ENCODE measurements around the gene HOXD10.

Gene HOXD10

DNA sequence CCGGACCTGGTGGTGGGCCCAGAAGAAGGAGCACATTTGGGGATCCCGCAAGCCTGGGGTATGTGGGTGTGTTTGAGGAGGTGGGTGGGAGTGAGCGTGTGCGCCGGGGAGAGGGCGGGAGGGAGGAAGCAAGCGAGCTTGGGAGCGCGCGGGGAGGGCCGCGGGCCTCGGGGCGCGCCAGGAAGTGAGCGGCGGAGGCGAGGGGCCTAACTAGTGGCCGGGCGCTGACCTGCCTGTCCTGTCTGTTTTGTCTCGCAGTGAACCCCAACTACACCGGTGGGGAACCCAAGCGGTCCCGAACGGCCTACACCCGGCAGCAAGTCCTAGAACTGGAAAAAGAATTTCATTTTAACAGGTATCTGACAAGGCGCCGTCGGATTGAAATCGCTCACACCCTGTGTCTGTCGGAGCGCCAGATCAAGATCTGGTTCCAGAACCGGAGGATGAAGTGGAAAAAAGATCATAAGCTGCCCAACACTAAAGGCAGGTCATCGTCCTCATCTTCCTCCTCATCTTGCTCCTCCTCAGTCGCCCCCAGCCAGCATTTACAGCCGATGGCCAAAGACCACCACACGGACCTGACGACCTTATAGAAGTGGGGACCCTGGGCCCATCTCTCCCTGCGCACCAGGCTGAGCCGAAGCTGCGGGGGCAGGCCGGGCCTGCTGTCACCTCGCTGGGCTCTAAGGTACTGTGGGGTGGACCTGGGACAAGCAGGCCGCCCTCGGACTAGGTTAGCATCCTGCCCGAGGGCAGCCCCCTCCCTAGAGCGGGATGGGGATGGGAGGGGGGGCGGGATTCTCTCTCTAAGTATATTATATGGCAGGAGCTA, 36.0 kb downstream of the HOXD10 start:
- H3K36me3 ChIP-seq (replicated peaks; ENCODE audit: insufficient read depth, low read length) = no peaks in the 10 kb centered on the region
- H4K20me1 ChIP-seq (ENCODE audit: insufficient read depth, low read length) = no peaks in the 10 kb centered on the region
- no peak overlapping the region for H3K9ac ChIP-seq (ENCODE audit: low read length)
- no peak overlapping the region for H2AFZ ChIP-seq (ENCODE audit: low read length)
- H3K9me2 ChIP-seq (replicated peaks; ENCODE audit: insufficient read depth, low read length) = no peaks in the 10 kb centered on the region
- H3K27ac ChIP-seq (ENCODE audit: low read length) = no peak overlapping the region
- TF ChIP-seq, protein P1, sequence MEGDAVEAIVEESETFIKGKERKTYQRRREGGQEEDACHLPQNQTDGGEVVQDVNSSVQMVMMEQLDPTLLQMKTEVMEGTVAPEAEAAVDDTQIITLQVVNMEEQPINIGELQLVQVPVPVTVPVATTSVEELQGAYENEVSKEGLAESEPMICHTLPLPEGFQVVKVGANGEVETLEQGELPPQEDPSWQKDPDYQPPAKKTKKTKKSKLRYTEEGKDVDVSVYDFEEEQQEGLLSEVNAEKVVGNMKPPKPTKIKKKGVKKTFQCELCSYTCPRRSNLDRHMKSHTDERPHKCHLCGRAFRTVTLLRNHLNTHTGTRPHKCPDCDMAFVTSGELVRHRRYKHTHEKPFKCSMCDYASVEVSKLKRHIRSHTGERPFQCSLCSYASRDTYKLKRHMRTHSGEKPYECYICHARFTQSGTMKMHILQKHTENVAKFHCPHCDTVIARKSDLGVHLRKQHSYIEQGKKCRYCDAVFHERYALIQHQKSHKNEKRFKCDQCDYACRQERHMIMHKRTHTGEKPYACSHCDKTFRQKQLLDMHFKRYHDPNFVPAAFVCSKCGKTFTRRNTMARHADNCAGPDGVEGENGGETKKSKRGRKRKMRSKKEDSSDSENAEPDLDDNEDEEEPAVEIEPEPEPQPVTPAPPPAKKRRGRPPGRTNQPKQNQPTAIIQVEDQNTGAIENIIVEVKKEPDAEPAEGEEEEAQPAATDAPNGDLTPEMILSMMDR (IDR thresholded peaks at IDR 0.05; ENCODE audit: low read length) = no peak
- TF ChIP-seq EZH2phosphoT487 (IDR thresholded peaks at IDR 0.05; ENCODE audit: low read length) (no peak), EZH2 (optimal IDR thresholded peaks at IDR 0.05; ENCODE audit: low read depth, low read length) (no peak)
- H3K79me2 ChIP-seq (ENCODE audit: low read length) = no peaks in the 10 kb centered on the region
- H3K27me3 ChIP-seq (replicated peaks; ENCODE audit: insufficient read depth, low read length) = peaks cover 15% of the 10 kb centered on the region
- H3F3A ChIP-seq (ENCODE audit: insufficient read depth, low read length) = no peaks in the 10 kb centered on the region
- no peak overlapping the region for H3K4me2 ChIP-seq (ENCODE audit: low read depth, low read length)
- no peaks in the 10 kb centered on the region for H3K9me3 ChIP-seq (replicated peaks; ENCODE audit: insufficient read depth, low read length)
- H3K4me1 ChIP-seq (ENCODE audit: low read length) = no peaks in the 10 kb centered on the region
- no peak overlapping the region for H3K4me3 ChIP-seq (ENCODE audit: low read length)
- no peak for DNase-seq

DNA sequence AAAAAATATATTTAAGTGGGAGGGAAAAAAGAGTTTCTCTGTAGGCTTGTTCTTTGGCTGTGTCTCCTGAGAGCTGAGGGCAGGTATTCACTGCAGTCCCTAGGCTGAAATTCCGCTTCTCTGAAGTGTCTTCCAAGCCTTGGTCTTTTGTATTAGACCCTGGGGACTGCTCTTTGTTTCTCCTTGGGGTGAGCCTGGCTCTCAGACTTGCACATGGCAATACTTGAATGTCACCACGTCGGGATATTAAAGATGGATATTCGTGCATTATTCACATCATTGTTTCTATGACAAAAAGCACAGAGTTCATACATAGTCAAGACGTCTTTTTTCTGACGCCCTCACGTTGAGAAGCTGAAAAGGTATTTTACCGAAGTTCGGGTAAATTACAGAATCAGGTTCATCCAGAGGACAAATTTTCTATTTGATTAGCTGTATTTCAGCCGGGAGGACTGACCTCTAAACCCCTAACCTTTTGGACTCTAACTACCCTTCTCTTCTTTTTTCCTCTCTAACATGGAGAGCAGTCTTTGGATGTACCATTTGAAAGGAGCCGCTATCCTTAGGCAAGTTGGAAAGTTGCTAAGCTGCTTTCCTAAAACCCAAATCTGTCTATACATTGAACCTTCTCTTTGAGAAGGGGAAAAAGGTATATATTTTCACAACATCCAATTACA, 38.1 kb downstream of the HOXD10 start:
- Histone ChIP-seq H3K36me3 (replicated peaks; ENCODE audit: insufficient read depth, low read length) (no peaks in the 10 kb centered on the region), H3K4me3 (ENCODE audit: low read length) (no peak overlapping the region), H3K4me2 (ENCODE audit: low read depth, low read length) (no peak overlapping the region), H3F3A (ENCODE audit: insufficient read depth, low read length) (no peaks in the 10 kb centered on the region), H3K27ac (ENCODE audit: low read length) (no peak overlapping the region), H3K79me2 (ENCODE audit: low read length) (no peaks in the 10 kb centered on the region), H3K4me1 (ENCODE audit: low read length) (no peaks in the 10 kb centered on the region), H3K27me3 (replicated peaks; ENCODE audit: insufficient read depth, low read length) (peaks cover 11% of the 10 kb centered on the region), H2AFZ (ENCODE audit: low read length) (no peak overlapping the region), H3K9me3 (replicated peaks; ENCODE audit: insufficient read depth, low read length) (no peaks in the 10 kb centered on the region), H3K9me2 (replicated peaks; ENCODE audit: insufficient read depth, low read length) (no peaks in the 10 kb centered on the region), H3K9ac (ENCODE audit: low read length) (no peak overlapping the region), H4K20me1 (ENCODE audit: insufficient read depth, low read length) (no peaks in the 10 kb centered on the region)
- no peak for TF ChIP-seq EZH2phosphoT487 (IDR thresholded peaks at IDR 0.05; ENCODE audit: low read length)
- TF ChIP-seq EZH2 (optimal IDR thresholded peaks at IDR 0.05; ENCODE audit: low read depth, low read length) = no peak
- TF ChIP-seq, protein P1 (IDR thresholded peaks at IDR 0.05; ENCODE audit: low read length) = no peak
- DNase-seq = no peak

DNA sequence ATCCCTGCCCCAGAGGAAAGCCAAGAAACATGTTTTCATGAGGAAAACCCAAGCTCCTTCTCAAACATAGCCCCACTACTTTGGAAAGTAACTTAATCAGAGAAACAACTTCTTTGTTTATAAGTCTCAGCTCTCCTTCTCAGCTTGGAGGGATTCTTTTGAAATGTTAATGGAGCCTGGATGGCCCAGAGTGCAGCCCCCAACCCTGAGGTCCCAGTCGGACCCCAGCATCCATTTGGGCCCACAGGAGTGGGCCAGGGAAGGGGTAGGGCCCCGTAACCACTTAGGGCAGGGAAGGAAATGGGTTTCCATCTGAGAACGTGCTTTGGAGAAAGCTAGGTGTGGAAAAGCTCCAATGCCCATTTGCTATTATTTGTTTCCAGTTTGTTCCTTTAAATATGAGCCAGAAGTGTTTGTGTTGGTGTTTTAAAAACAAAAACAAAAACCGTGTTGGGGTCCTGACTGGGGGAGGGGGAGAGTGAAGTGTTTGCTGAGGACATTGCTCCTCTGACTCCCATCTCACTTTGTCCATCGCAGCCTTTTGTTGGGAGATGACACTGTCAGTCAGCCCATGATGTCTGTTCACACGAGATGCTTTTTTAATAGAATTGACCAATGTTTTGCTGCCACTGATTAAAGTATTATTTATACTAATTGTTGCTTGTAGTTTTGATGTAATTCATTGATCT, 38.9 kb downstream of the HOXD10 start:
- Histone ChIP-seq H3K9ac (ENCODE audit: low read length) (no peak overlapping the region), H3K9me3 (replicated peaks; ENCODE audit: insufficient read depth, low read length) (no peaks in the 10 kb centered on the region), H3K4me1 (ENCODE audit: low read length) (no peaks in the 10 kb centered on the region), H3F3A (ENCODE audit: insufficient read depth, low read length) (no peaks in the 10 kb centered on the region), H3K4me2 (ENCODE audit: low read depth, low read length) (no peak overlapping the region), H2AFZ (ENCODE audit: low read length) (no peak overlapping the region), H3K9me2 (replicated peaks; ENCODE audit: insufficient read depth, low read length) (no peaks in the 10 kb centered on the region), H4K20me1 (ENCODE audit: insufficient read depth, low read length) (no peaks in the 10 kb centered on the region), H3K36me3 (replicated peaks; ENCODE audit: insufficient read depth, low read length) (no peaks in the 10 kb centered on the region), H3K79me2 (ENCODE audit: low read length) (no peaks in the 10 kb centered on the region), H3K27ac (ENCODE audit: low read length) (no peak overlapping the region), H3K27me3 (replicated peaks; ENCODE audit: insufficient read depth, low read length) (peaks cover 3% of the 10 kb centered on the region), H3K4me3 (ENCODE audit: low read length) (no peak overlapping the region)
- DNase-seq = no peak
- TF ChIP-seq, protein P1 (IDR thresholded peaks at IDR 0.05; ENCODE audit: low read length) = no peak
- TF ChIP-seq EZH2 (optimal IDR thresholded peaks at IDR 0.05; ENCODE audit: low read depth, low read length) = no peak
- no peak for TF ChIP-seq EZH2phosphoT487 (IDR thresholded peaks at IDR 0.05; ENCODE audit: low read length)
